ENCODE measurements around the gene JMJD7.

GRCh38 chr15:41886741-41887140 lies 58.8 kb downstream of the JMJD7 start:
- TF ChIP-seq EZH2 (IDR thresholded peaks at IDR 0.05) (no peak), SRF (IDR thresholded peaks at IDR 0.05; ENCODE audit: low read depth) (no peak), ELF1 (IDR thresholded peaks at IDR 0.05; ENCODE audit: borderline replicate concordance, low read depth) (no peak), TCF7L2 (IDR thresholded peaks at IDR 0.05; ENCODE audit: borderline replicate concordance, extremely low read depth, insufficient read depth, insufficient read length) (no peak), REST (IDR thresholded peaks at IDR 0.05; ENCODE audit: low read depth) (no peak), CTCF (IDR thresholded peaks at IDR 0.05 in 2 of 3, conservative IDR thresholded peaks at IDR 0.05 in 1 of 3; ENCODE audit: borderline replicate concordance in 1 of 3, insufficient read depth in 1 of 3, low read depth in 2 of 3, low read length in 2 of 3) (no peak), ZBTB33 (IDR thresholded peaks at IDR 0.05; ENCODE audit: extremely low read depth, insufficient replicate concordance, low read length) (no peak), POLR2A (IDR thresholded peaks at IDR 0.05; ENCODE audit: borderline replicate concordance, extremely low read depth, insufficient read depth, insufficient read length) (no peak), MAX (IDR thresholded peaks at IDR 0.05) (no peak), YY1 (IDR thresholded peaks at IDR 0.05; ENCODE audit: extremely low read depth, insufficient replicate concordance, low read depth, low read length) (no peak)

Measured in HCT116 (cell line).